ENCODE measurements around the gene VPS37C.
"Not testable (repeated sequence)": the region's sequence is repeated elsewhere in the genome, so short reads cannot be mapped to it uniquely, and the experiment has no call there.

Gene VPS37C

DNA sequence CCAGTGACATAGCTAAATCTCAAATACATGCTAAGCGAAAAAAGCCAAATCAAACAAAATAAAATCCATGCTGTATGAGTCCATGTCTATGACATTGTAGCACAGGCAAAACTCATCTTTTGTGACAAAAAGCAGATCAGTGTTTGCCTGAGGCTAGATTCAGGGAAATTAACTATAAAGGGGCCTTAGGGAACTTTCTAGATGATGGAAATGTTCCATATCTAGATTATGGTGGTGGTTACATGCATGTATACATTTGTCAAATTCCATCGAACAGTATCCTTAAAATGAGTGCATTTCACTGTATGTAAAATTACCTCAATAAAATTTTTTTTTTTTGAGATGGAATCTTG lies 44.1 kb downstream of the VPS37C start:
- DNase-seq (ENCODE audit: low read depth) = no peak

DNA sequence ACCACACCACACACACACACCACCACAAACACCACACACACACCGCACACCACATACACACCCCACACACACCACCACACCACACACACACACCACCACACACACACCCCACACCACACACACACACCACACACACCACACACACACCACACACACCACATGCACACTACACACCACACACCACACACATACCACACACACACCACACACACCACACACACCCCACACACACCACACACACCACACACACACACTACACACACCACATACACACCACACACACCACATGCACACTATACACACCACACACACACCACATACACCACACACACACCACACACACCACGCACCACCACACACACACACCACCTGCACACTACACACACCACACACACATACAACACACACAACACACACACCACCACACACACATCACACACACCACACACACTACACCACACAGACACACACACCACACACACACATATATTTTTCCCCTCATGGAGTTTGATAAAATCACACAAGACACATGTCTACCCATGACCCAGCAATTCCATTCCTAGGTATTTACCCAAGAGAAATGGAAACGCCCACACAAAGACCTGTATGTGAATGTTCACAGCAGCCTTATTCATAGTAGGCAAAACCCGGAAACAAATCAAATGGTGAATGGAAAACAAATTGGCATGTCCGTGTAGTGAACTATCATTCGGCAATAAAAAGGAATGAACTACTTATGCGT lies 44.6 kb downstream of the VPS37C start:
- DNase-seq (ENCODE audit: low read depth) = no peak

DNA sequence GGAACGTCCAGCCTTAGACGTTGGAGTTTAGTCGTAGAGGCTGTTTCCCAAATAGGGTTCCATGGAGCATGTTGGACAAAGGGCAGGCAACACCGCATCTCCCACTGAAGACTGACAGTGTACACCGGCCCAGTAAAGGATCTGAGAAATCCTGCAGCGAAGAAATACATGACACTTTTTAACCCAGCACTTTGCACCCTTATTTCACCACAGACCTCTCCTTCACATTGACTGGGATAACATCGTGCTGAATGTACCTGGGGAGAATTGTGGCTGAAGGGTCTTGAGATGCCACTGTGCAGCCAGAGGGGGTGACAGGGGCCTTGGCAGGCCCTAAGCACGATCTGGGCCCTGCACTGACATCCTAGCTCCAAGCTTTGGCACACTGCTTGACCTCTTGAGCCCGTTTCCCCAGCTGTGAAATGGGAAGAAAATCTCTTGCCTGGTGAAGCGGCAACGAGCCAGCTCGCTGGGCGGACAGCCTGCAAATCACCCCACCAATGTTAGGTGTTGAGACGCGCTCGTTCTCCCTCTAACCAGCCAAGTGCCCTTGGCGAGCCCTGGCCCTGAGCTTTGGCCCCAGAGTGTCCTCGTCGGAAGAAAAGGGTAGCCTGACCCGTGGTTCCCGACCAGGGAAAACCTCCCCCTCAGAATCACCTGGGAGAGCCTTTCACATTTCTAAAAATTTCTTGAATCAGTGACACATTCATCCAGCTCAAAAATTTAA lies 45.6 kb downstream of the VPS37C start:
- no peak for DNase-seq (ENCODE audit: low read depth)

DNA sequence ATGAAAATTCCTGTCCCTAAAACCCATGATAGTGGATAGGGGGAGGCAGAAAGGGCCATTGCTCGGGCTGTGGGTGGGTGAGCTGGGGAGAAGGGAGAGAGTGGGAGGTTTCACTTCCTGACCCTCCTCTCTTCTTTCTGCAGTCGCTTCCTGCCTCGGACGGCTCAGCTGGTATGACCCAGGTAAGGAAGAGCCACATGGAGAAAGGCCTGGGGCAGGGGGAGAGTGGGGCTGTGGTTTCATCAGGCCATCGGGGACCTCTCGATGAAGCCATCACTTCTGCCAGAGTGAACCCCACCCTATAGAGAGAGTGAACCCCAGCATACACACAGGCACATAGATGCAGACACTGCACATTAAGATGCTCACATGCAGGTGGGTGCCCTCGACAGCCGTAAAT lies 46.3 kb downstream of the VPS37C start:
- no peak for DNase-seq (ENCODE audit: low read depth)

DNA sequence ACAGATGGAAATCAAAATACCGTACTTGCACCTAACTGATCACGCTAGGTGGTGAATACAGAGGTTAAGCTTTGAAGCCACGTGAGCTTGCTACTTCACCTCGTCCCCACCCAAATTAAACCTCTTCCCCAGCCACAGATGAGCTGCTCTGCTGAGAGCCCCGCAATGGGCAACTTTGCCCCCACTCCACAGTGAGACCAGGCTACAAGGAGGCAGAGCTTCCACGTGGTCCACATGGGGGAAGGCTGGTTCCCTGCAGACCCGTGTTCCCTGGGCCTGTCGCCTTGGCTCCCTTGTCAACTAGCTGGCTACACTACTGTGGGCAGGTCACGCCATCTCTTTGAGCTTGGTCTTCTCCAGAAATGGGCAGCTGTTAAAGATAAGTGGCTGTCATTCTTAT lies 48.0 kb downstream of the VPS37C start:
- no peak for DNase-seq (ENCODE audit: low read depth)

DNA sequence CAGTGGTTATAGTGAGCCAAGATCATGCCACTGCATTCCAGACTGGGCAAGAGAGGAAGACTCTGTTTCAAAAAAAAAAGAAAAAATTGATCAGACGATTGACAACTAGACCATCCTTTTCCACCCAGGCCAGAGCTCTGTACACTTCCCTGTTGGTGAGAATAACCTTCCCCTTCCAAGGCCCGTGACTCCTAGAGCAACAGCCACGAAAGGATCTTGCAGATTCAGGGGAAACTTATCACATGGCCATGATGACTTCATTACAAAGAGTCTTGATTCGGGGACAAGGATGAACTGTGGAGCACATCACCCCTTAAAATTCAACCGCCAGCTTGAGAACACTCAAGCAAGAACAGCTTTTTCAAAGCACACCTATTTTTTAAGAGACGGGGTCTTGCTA lies 48.7 kb downstream of the VPS37C start:
- no peak for DNase-seq (ENCODE audit: low read depth)

DNA sequence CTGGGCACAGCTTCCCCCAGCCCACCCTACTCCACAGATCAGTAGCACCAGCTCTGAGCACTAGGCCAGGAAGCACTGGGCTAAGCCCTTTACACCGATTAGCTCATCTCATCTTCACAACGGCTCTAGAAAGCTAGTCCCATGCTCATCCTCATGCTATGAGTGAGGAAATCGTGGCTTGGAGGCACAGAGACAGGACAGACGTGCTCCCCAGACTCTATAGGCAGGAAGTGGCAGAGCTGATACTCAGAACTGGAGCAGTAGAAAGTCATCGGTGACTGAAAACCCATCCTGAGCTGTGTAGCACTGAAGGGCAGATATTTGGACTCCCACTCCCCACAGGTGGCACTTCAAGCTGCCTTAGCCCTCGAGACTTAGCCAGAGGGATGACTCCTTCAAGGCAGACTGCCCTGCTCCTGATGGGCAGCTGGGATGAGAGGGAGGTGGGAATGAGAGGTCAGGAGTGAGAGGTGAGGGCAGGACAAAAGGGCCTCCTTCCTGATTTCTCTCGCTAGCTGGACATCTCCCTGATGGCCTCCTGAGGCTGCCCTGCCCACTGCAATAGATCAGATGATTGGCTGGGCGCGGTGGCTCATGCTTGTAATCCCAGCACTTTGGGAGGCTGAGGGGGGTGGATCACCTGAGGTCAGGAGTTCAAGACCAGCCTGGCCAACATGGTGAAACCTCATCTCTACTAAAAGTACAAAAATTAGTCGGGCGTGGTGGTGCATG lies 49.3 kb downstream of the VPS37C start:
- DNase-seq (ENCODE audit: low read depth) = no peak

DNA sequence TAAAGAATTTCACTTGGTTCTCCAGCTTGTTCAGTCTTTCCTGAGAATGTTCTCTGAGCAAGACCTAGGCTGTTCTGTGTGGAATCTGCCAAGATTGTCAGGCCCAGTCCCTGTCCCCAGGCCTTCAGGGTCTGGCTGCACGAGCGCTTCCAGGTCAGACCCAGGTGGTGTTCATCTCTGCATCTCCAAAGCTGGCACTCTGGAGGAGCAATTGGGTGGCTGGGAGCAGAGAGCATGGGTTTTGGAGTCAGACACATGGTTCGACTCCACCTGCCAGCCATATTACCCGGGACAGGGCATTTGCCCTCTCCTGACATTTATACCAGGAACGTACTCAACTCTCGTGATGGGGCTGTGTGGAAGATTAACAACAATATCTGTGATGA lies 50.2 kb downstream of the VPS37C start:
- DNase-seq (ENCODE audit: low read depth) = no peak

DNA sequence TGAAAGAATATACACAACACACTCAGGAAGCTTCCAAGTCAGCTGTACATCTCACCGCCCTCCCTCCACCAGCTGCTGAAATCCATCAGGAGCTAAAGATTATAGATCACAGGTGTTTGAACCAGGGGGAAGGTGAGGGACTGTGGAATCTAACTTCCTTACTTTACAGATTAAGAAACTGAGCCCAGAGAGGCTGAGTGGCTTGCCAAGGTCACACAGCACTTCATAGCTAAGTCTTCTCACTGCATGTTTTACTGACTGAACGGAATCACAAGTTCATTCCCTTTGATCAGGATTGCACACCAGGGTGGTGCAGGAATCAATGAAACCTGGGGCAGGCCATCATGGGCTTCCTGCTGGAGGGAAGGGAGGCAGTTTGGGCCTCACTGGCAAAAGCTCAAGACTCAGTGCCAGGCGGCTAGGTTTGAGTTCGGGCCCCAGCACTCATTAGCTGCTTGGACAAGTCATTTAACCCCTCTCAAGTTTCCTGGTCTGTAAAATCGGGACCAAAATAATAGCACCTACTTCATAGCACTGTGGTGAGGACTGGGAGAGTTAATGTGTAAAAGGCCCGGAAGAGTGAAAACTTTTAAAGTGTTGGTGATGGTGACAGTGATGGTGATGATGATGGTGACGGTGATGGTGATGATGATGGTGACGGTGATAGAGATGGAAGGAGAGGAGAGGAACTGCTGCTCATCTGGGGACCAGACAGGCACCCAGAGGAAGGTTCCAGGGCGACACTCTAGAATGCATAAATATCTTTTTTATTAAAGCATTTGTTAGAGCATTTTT lies 50.8 kb downstream of the VPS37C start:
- DNase-seq (ENCODE audit: low read depth) = no peak

DNA sequence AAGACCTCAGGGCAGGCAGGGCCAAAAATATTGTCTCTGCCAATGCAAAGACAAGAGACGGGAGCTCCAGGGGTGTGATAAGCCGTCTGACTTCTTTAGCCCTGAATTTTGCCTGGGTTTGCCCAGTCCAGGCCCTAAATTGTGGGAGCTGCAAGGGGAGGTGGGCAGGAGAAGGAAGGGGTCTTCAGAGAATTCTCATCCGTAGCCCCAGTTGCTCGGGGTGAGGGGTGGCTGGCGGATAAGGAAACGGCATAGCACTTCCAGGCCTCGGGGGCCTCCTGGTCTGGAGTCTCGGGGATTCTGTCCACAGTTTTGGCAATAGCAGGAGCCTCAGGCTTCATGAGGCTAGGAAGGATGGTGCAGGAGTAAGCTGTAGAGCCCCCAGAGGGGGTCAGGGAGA lies 51.6 kb downstream of the VPS37C start:
- no peak for DNase-seq (ENCODE audit: low read depth)

DNA sequence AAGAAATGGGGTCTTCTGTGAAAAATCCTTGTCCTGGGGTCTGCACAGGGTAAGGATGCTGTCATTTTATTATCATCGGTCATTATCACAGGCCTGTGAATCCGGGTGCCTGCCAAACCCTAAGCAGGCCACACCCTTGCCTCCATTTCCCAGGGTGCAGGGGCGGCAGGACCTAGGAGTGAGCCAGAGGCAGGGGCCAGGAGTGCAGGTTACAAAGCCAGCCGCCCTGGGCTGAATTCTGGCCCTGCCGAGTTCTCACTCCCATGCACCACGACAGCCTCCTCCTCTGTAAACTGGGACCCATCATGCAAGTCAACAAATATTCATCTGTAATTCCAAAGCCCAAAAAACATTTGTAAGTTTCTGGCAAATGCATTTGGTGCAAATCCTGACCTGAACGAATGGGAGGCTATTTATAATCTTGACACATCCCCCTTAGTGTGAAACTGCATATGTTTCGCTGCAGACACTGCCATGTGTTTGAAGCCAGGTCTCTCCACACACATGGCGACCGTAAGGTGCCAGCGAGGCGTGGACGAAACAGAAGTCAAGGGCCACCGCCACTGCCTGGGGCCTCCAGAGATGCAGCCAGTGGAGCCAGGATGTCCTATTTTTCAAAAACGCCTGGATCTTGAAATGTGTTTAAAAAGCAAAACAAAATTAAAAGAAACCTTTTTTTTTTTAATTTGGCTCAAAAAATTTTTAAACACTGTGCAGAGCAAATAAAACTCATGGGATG lies 52.2 kb downstream of the VPS37C start:
- DNase-seq (ENCODE audit: low read depth) = no peak

DNA sequence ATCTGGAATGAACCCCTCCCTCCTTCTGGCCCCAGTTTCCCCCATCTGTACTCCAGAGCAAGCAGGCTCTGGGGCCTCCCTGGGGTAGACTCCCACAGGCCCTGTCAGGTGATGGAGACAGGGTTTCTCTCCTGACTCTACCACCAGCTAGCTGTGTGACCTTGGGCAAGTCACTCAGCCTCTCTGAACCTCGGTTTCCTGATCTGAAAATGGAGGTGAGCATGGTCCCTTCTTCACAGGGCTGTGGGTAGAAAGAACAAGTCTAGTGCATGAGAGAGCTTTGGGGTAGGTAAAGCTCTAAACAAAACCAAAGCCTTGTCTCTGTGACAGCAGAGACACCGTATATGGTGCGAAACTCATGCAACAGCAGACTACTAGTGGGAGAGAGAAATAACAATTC lies 53.3 kb downstream of the VPS37C start:
- DNase-seq (ENCODE audit: low read depth) = no peak

DNA sequence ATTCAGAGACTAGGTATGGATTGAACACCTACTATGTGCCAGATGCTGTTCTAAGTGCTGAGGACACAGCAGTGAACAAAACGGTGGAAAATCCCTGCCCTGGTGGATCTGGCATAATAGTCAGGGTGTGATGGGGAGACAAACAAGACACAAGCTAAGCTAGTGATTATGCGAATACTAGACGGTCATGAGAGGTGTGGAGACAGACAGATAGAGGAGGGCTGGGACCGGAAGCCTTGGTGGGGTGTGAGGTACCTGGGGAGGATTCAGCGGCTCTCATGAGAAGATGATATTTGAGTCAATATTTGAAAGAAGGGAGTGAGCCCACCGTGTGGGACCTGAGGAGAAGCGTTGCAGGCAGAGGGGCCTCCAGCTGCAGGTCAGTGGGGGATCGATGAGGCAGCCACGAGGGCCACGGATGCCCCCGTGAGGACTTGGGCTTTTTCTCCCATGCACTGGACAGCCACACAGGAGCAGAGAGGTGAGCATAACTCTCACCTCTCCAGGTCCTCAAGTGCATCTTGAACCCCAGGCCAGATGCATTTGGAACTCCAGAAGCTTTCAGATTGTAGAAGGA lies 54.2 kb downstream of the VPS37C start:
- no peak for DNase-seq (ENCODE audit: low read depth)

DNA sequence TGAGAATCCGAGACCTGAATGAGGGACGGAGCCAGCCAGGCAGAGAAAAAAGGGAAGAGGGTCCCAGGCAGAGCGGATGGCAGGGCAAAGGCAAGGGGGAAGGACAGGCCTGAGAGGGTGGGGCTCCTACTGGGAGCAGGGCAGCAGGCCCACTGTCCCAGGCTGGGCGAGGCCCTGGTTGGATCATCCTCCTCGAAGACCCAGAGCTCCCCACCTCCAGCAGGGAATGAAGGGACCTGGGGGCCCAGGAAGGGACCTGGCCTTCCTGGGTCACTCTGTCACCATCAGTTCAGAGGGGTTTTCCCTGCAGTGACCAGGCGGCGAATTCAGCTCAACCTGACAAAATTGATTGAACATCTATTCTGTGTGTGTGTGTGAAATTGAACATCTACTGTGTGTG lies 54.9 kb downstream of the VPS37C start:
- no peak for DNase-seq (ENCODE audit: low read depth)

DNA sequence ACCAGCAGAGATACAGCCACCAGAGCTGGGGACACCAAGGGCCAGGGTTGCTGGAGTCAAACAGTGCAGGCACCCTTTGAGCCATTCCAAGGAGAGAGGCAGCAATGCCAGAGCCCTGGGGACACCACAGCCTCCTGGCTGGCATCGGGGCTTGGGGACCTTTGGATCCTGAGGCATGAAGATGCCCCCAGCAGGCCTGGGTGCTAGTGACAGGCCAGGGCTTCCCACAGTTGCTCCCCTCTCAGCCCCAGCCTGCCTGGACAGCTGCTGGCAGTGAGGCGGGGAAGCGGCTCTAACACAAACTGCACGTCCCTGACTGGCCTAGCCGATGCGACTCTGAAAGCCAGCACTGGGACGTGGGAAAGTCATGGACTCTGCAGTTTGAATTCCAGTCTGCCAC lies 56.3 kb downstream of the VPS37C start:
- DNase-seq (ENCODE audit: low read depth) = no peak

DNA sequence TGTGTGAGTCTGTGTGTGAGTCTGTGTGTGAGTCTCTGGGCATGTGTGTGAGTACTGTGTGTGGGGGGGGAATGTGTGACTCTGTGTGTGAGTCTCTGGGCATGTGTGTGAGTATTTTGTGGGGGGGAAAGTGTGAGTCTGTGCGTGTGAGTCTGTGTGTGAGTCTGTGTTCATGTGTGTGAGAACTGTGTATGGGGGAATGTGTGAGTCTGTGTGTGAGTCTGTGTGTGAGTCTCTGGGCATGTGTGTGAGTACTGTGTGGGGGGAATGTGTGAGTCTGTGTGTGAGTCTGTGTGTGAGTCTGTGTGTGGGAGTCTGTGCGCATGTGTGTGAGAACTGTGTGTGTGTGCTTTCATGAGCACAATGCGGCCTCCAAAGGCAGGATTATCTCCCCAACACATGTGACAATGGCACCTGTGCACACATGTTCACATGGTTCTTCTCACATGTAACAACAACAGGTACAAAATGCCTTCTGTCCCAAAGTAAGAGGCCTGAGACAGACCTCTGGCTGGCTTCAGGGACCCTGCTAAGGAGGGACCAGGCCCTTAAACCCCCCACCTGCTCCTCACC lies 57.3 kb downstream of the VPS37C start:
- no peak for DNase-seq (ENCODE audit: low read depth)

DNA sequence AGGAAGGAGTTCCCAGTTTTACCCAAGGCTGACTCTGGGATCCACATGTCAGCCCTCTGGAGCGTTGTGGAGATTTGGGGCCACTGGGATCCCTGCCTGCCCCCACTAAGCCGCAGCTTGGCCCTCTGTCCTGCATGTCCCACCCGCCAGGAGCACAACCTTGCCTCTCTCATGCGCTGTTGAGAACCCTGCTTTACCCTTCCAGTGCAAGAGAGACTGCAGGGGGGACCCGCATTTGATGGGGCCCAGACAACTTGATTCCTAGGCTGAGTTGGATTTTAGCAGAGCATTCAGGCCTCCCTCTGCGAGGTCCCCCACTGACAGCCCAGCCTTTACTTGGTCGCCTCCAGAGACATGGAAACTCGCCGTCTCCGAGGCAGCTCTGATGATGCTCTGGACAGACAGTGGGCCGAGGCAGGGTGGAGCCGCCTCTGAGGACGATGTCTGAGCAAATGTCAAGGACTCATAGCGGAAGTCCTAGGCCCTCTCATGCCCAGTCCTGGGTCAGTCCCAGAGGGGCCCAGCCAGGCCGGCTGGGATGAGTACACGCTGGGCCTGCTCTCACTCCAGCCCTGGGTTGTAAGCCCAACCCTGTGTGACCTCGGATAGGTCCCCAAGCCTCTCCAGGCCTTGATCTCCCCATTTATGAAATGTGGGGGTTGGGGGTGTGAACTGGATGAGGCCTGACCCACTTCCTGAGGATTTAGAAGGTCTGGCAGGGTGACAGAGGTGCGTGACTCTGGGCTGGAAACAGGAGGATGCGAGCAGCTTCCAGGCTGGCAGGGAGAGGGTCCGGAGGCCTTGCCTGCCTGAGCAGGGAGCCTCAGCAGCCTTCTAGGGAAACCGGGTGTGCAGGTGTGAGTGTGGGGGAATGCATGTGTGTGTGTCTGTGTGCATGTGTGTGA lies 58.3 kb downstream of the VPS37C start:
- DNase-seq (ENCODE audit: low read depth) = no peak

DNA sequence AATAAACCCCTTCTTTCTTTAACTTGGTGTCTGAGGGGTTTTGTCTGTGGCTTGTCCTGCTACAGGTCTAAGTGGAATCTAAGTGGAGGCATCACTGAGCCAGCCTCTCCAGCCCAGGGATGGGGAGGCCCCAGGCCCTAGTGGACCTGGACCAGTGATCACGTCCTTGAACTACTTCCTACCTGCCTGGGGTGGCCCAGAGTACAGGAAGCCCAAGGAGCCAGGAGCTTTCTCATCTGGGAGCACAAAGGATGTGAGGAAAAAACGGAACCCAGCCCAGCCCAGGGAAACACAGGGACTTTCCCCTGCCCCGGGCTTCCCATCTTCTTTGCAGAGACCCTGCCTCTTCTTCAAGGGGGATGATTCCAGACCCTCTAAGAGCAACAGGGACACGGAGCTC lies 62.4 kb downstream of the VPS37C start:
- DNase-seq (ENCODE audit: low read depth) = no peak

DNA sequence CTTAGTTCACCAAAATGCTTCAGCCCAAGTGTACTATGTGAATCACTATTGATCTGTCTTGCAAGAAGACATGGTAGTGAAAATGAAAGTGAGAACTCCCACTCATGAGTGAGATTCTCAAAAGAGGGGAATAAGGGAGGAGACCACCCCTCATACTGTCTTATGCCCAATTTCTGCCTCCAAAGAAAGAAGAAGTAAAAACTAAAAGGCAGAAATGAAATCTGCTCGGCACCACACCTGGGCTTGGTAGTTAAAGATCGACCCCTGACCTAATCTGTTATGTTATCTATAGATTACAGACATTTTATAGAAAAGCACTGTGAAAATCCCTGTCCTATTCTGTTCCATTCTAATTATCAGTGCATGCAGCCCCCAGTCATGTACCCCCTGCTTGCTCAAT lies 63.0 kb downstream of the VPS37C start:
- DNase-seq (ENCODE audit: low read depth) = not testable (repeated sequence)

DNA sequence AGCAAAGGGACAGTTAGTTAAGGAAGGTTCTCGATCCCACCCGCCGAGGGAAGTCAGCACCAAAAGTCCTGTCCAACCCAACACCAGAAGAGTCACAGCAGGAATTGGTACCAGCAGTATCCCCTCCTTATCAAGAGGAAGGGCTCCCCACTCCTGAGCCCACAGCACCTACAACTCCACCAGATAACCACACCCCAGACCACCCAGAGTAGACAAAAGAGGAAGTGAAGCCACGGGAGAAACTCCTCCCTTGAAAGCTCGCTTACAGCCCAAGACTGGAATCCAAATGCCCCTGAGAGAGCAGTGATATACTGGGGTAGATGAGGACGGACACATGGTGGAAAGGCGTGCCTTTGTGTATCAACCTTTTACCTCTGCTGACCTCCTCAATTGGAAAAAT lies 66.2 kb downstream of the VPS37C start:
- DNase-seq (ENCODE audit: low read depth) = no peak

All from iris pigment epithelial cell (primary cell).